Mammary epithelial cell (primary cell): ENCODE results near the gene ADK.

Source experiments
- CTCF ChIP-seq, 2 donors: IDR thresholded peaks in 1 of 2; conservative IDR thresholded peaks in 1 of 2; 2 replicates each; pipeline ENCODE4 v1.5.1; 2011 to 2012; ENCODE audit warnings: inconsistent platforms in 2 of 2, low read length in 2 of 2, mild to moderate bottlenecking in 2 of 2, control low read depth in 1 of 2, low read depth in 1 of 2; ENCODE audit not compliant: insufficient read depth in 1 of 2; ENCODE audit errors: extremely low read depth in 1 of 2
- EZH2 ChIP-seq: IDR thresholded peaks from 2 replicates; pipeline ENCODE4 v1.6.1; 2012; ENCODE audit warnings: low read length, inconsistent platforms, borderline replicate concordance

- TF ChIP-seq CTCF (conservative IDR thresholded peaks at IDR 0.05 in 1 of 2, IDR thresholded peaks at IDR 0.05 in 1 of 2; ENCODE audit: extremely low read depth in 1 of 2, insufficient read depth in 1 of 2, low read depth in 1 of 2, low read length in 2 of 2), result no peak
- no peak for TF ChIP-seq EZH2
These were observed 220.7 kb downstream of the ADK start for GRCh38 chr10:74371696-74372095.
